KMS-11 (cell line): ENCODE results near the gene SWT1.

Source experiments
- H2AFZ ChIP-seq: fragments of 200-600 bp; sonication (generic); 2 replicates; pipeline ENCODE4 v1.6.1; 2016; ENCODE audit warnings: antibody characterized with exemption, mixed run types, low read depth
- H3K27ac ChIP-seq: fragments of 200-600 bp; sonication (generic); 2 replicates; pipeline ENCODE4 v1.6.1; 2016; ENCODE audit warnings: mild to moderate bottlenecking, mixed run types
- H3K27me3 ChIP-seq: fragments of 200-600 bp; sonication (generic); 2 replicates; pipeline ENCODE4 v1.6.1; 2017; ENCODE audit warnings: mild to moderate bottlenecking, low read depth, mixed run types, moderate library complexity; ENCODE audit not compliant: insufficient read depth
- H3K36me3 ChIP-seq: fragments of 200-600 bp; sonication (generic); 2 replicates; pipeline ENCODE4 v1.6.1; 2017; ENCODE audit warnings: mild to moderate bottlenecking, mixed run types; ENCODE audit not compliant: insufficient read depth
- H3K4me1 ChIP-seq: fragments of 200-600 bp; sonication (generic); 2 replicates; pipeline ENCODE4 v1.6.1; 2016; ENCODE audit warnings: mild to moderate bottlenecking, low read depth, mixed run types; ENCODE audit not compliant: poor library complexity, severe bottlenecking
- H3K4me2 ChIP-seq: fragments of 200-600 bp; sonication (generic); 2 replicates; pipeline ENCODE4 v1.7.0; 2016; ENCODE audit warnings: mild to moderate bottlenecking, mixed run types
- H3K4me3 ChIP-seq: fragments of 200-600 bp; sonication (generic); IDR thresholded peaks from 2 replicates; pipeline ENCODE4 v1.6.1; 2017; ENCODE audit warnings: low read depth, low read length, mixed read lengths; ENCODE audit not compliant: insufficient read depth
- H3K79me2 ChIP-seq: fragments of 200-600 bp; sonication (generic); 2 replicates; pipeline ENCODE4 v1.6.1; 2016; ENCODE audit warnings: low read depth, mixed run types; ENCODE audit not compliant: insufficient read depth
- H3K9ac ChIP-seq: fragments of 200-600 bp; sonication (generic); 2 replicates; pipeline ENCODE4 v1.6.1; 2016; ENCODE audit warnings: mild to moderate bottlenecking, mixed run types
- H4K20me1 ChIP-seq: fragments of 200-600 bp; sonication (generic); 2 replicates; pipeline ENCODE4 v1.6.1; 2016; ENCODE audit warnings: mild to moderate bottlenecking, mixed run types; ENCODE audit not compliant: insufficient read depth
- CTCF ChIP-seq: fragments of 200-600 bp; sonication (generic); conservative IDR thresholded peaks from 2 replicates; pipeline ENCODE4 v1.6.1; 2017; ENCODE audit warnings: low read depth, mild to moderate bottlenecking, antibody characterized with exemption, low read length, moderate library complexity, mixed read lengths

The SWT1 gene

GRCh38 chr1:185154912-185155513, 2.0 kb upstream of the SWT1 start:
- Histone ChIP-seq H3K4me2 (peak overlapping the region; percentile 67), H3K27ac (peak overlapping the region; percentile 81; the same call in 1 of the 2 replicates), H3K9ac (peak overlapping the region; percentile 90; the same call in 1 of the 2 replicates), H4K20me1 (no peaks in the 10 kb centered on the region), H3K4me3 (no peak overlapping the region), H3K79me2 (no peaks in the 10 kb centered on the region), H2AFZ (peak overlapping the region; percentile 75; the same call in 1 of the 2 replicates), H3K36me3 (no peaks in the 10 kb centered on the region), H3K4me1 (peaks cover 37% of the 10 kb centered on the region), H3K27me3 (no peaks in the 10 kb centered on the region)
- no peak for TF ChIP-seq CTCF

- Histone ChIP-seq H2AFZ (peak overlapping the region; percentile 75), H3K27me3 (no peaks in the 10 kb centered on the region), H3K27ac (peak overlapping the region; percentile 81), H3K79me2 (no peaks in the 10 kb centered on the region), H4K20me1 (no peaks in the 10 kb centered on the region), H3K4me2 (peak overlapping the region; percentile 67), H3K4me1 (peaks cover 44% of the 10 kb centered on the region), H3K9ac (peak overlapping the region; percentile 90), H3K36me3 (no peaks in the 10 kb centered on the region), H3K4me3 (peak overlapping the region; percentile 84)
- no peak for TF ChIP-seq CTCF
Measured at GRCh38 chr1:185155600-185156287, 1.2 kb upstream of the SWT1 start.

- Histone ChIP-seq H3K27me3 (no peaks in the 10 kb centered on the region), H3K27ac (peak overlapping the region; percentile 81), H3K4me2 (peak overlapping the region; percentile 67), H3K9ac (peak overlapping the region; percentile 90), H3K36me3 (no peaks in the 10 kb centered on the region), H3K79me2 (no peaks in the 10 kb centered on the region), H3K4me3 (peak overlapping the region; percentile 84), H4K20me1 (no peaks in the 10 kb centered on the region), H2AFZ (peak overlapping the region; percentile 75), H3K4me1 (peaks cover 51% of the 10 kb centered on the region)
- no peak for TF ChIP-seq CTCF
Measured at GRCh38 chr1:185156288-185156853, 596 bp upstream of the SWT1 start.

GRCh38 chr1:185157599-185158412, 839 bp downstream of the SWT1 start:
- Histone ChIP-seq H3K36me3 (no peaks in the 10 kb centered on the region), H3K4me1 (peaks cover 64% of the 10 kb centered on the region), H4K20me1 (no peaks in the 10 kb centered on the region), H3K4me2 (peak overlapping the region; percentile 84), H3K79me2 (no peaks in the 10 kb centered on the region), H2AFZ (peak overlapping the region; percentile 91), H3K9ac (peak overlapping the region; percentile 90), H3K4me3 (peak overlapping the region; percentile 99), H3K27me3 (no peaks in the 10 kb centered on the region), H3K27ac (peak overlapping the region; percentile 12; the same call in 1 of the 2 replicates)
- no peak for TF ChIP-seq CTCF
